H1 (cell line): ENCODE data around the gene CYB561A3. TPM values are rescaled to one million over a fixed set of nuclear protein-coding genes. Genes with fewer than 3 reads are reported as not detected.

Experiments
- CTCF ChIA-PET: fragments of 300-600 bp; sonication (Branson Sonifier 250); formaldehyde crosslinking; loops from one replicate; lab custom pipeline; 2021; ENCODE audit not compliant: partially characterized antibody; lab: Charles Lee
- POLR2A ChIA-PET: fragments of 300-600 bp; sonication (Branson Sonifier 250); formaldehyde crosslinking; loops from one replicate; lab custom pipeline; 2021; ENCODE audit warnings: inconsistent platforms; ENCODE audit not compliant: partially characterized antibody; lab: Charles Lee
- DNase-seq, 2 experiments: peaks; one replicate each; pipeline versions ENCODE4 v3.0.0 to v3.0.0-alpha.2; 2010 to 2022; ENCODE audit warnings: low spot score in 2 of 2, low read depth in 1 of 2, mixed read lengths in 1 of 2
- FAIRE-seq: peaks from 2 replicates; lab custom pipeline; 2011; peaks lifted over from hg19 to GRCh38; lab: Jason Lieb, UNC
- H2AFZ ChIP-seq: 2 replicates; pipeline ENCODE4 v1.8.1; 2012; ENCODE audit warnings: low read length, inconsistent platforms
- H2AK5ac ChIP-seq: 2 replicates; pipeline ENCODE4 v1.6.1; 2013; ENCODE audit warnings: low read depth, low read length
- H2BK120ac ChIP-seq: replicated peaks from 2 replicates; pipeline ENCODE3; 2013; ENCODE audit warnings: low read depth, low read length, inconsistent platforms
- H2BK12ac ChIP-seq: 2 replicates; pipeline ENCODE4 v1.6.1; 2013; ENCODE audit warnings: low read depth, low read length
- H2BK15ac ChIP-seq: 2 replicates; pipeline ENCODE4 v1.6.1; 2013; ENCODE audit warnings: low read length
- H2BK20ac ChIP-seq: 2 replicates; pipeline ENCODE4 v1.6.1; 2013; ENCODE audit warnings: low read length
- H2BK5ac ChIP-seq: 2 replicates; pipeline ENCODE4 v1.6.1; 2013; ENCODE audit warnings: low read depth, low read length
- H3K14ac ChIP-seq: 2 replicates; pipeline ENCODE4 v1.6.1; 2013; ENCODE audit warnings: inconsistent platforms; ENCODE audit not compliant: insufficient read length
- H3K18ac ChIP-seq: 2 replicates; pipeline ENCODE4 v1.6.1; 2013; ENCODE audit warnings: low read length; ENCODE audit errors: extremely low read depth
- H3K23ac ChIP-seq: 2 replicates; pipeline ENCODE4 v1.6.1; 2013; ENCODE audit warnings: inconsistent platforms; ENCODE audit not compliant: insufficient read length
- H3K23me2 ChIP-seq: 2 replicates; pipeline ENCODE4 v1.6.1; 2013; ENCODE audit warnings: low read depth, low read length
- H3K27ac ChIP-seq: 2 replicates; pipeline ENCODE4 v1.6.1; 2011; ENCODE audit warnings: low read depth, low read length, inconsistent platforms
- H3K27me3 ChIP-seq, 4 experiments: replicated peaks in 1 of 4; 1 replicate in 1 of 4; 2 replicates in 3 of 4; pipeline versions ENCODE4 v1.6.1 to v1.8.1; 2011 to 2013; ENCODE audit warnings: low read length in 3 of 4, mild to moderate bottlenecking in 3 of 4, inconsistent platforms in 2 of 4, mixed read lengths in 2 of 4, moderate library complexity in 1 of 4; ENCODE audit not compliant: control insufficient read depth in 3 of 4, insufficient read depth in 3 of 4; ENCODE audit errors: extremely low read depth in 1 of 4
- H3K36me3 ChIP-seq, 4 experiments: 2 replicates each; pipeline versions ENCODE4 v1.6.1 to v1.8.1; 2011 to 2013; ENCODE audit warnings: mild to moderate bottlenecking in 4 of 4, low read length in 3 of 4, moderate library complexity in 2 of 4, control low read depth in 1 of 4, inconsistent platforms in 1 of 4; ENCODE audit not compliant: insufficient read depth in 4 of 4, control insufficient read depth in 2 of 4
- H3K4ac ChIP-seq: replicated peaks from 2 replicates; pipeline ENCODE3; 2013; ENCODE audit warnings: low read length, low read depth, mixed read lengths, inconsistent platforms; ENCODE audit not compliant: insufficient read length
- H3K4me1 ChIP-seq, 4 experiments: replicated peaks in 1 of 4; 1 replicate in 1 of 4; 2 replicates in 3 of 4; pipeline versions ENCODE4 v1.6.1 to v1.8.1; 2011 to 2013; ENCODE audit warnings: low read length in 3 of 4, inconsistent platforms in 2 of 4, mixed read lengths in 1 of 4; ENCODE audit not compliant: insufficient read depth in 4 of 4, control insufficient read depth in 3 of 4
- H3K4me2 ChIP-seq, 2 experiments: 2 replicates each; pipeline versions ENCODE4 v1.6.1 to v1.8.1; 2011 to 2013; ENCODE audit warnings: low read depth in 2 of 2, low read length in 2 of 2, control low read depth in 1 of 2, inconsistent platforms in 1 of 2, mild to moderate bottlenecking in 1 of 2; ENCODE audit not compliant: insufficient read depth in 1 of 2
- H3K4me3 ChIP-seq, 4 experiments: fragments of 200-600, 300-600 bp in 1 of 4; sonication (generic), shearing (Covaris generic), sonication (Bioruptor Twin) in 1 of 4; 2 replicates each; pipeline versions ENCODE4 v1.5.1 to v1.8.1; 2011 to 2016; ENCODE audit warnings: low read length in 4 of 4, low read depth in 3 of 4, control low read depth in 2 of 4, inconsistent platforms in 2 of 4, mild to moderate bottlenecking in 2 of 4, mixed read lengths in 1 of 4, moderate library complexity in 1 of 4; ENCODE audit not compliant: insufficient read depth in 2 of 4; ENCODE audit errors: extremely low read depth in 1 of 4
- H3K56ac ChIP-seq: replicated peaks from 2 replicates; pipeline ENCODE3; 2013; ENCODE audit warnings: low read depth, mild to moderate bottlenecking, mixed read lengths, low read length, inconsistent platforms; ENCODE audit not compliant: insufficient read length
- H3K79me1 ChIP-seq: 2 replicates; pipeline ENCODE4 v1.6.1; 2013; ENCODE audit warnings: low read depth, low read length, control low read depth
- H3K79me2 ChIP-seq, 2 experiments: 2 replicates each; pipeline versions ENCODE4 v1.6.1 to v1.8.1; 2012 to 2013; ENCODE audit warnings: low read length in 2 of 2, mild to moderate bottlenecking in 2 of 2, inconsistent platforms in 1 of 2; ENCODE audit not compliant: insufficient read depth in 2 of 2, control insufficient read depth in 1 of 2
- H3K9ac ChIP-seq, 4 experiments: replicated peaks in 1 of 4; 1 replicate in 1 of 4; 2 replicates in 3 of 4; pipeline versions ENCODE4 v1.6.1 to v1.8.1; 2011 to 2013; ENCODE audit warnings: low read depth in 3 of 4, low read length in 3 of 4, control low read depth in 2 of 4, mild to moderate bottlenecking in 2 of 4, moderate library complexity in 2 of 4, inconsistent platforms in 1 of 4; ENCODE audit errors: extremely low read depth in 1 of 4
- H3K9me3 ChIP-seq, 2 experiments: 2 replicates each; pipeline versions ENCODE4 v1.6.1 to v1.8.1; 2012 to 2013; ENCODE audit warnings: mild to moderate bottlenecking in 2 of 2, moderate library complexity in 2 of 2, control low read depth in 1 of 2, inconsistent platforms in 1 of 2, low read depth in 1 of 2, low read length in 1 of 2, mixed read lengths in 1 of 2; ENCODE audit not compliant: insufficient read depth in 2 of 2
- H4K20me1 ChIP-seq, 2 experiments: replicated peaks in 1 of 2; 2 replicates each; pipeline versions ENCODE3 to v1.8.1; 2011 to 2013; ENCODE audit warnings: inconsistent platforms in 2 of 2, low read length in 2 of 2, mild to moderate bottlenecking in 1 of 2; ENCODE audit not compliant: insufficient read depth in 2 of 2, control insufficient read depth in 1 of 2
- H4K5ac ChIP-seq: 2 replicates; pipeline ENCODE4 v1.6.1; 2013; ENCODE audit warnings: low read length, low read depth, mixed read lengths, inconsistent platforms; ENCODE audit not compliant: insufficient read length
- H4K8ac ChIP-seq: 2 replicates; pipeline ENCODE4 v1.8.0; 2013; ENCODE audit warnings: mild to moderate bottlenecking, moderate library complexity, low read length, inconsistent platforms; ENCODE audit not compliant: insufficient read depth; ENCODE audit errors: extremely low read depth
- H4K91ac ChIP-seq: replicated peaks from 2 replicates; pipeline ENCODE3; 2013; ENCODE audit warnings: low read length, mixed read lengths, inconsistent platforms; ENCODE audit not compliant: insufficient read length
- ASH2L ChIP-seq: fragments of 200-600, 300-600 bp; sonication (generic); IDR thresholded peaks from one replicate; pipeline ENCODE4 v1.7.1; 2017; ENCODE audit warnings: low read length
- EZH2 ChIP-seq: fragments of 200-600 bp; sonication (generic); IDR thresholded peaks from 2 replicates; pipeline ENCODE4 v1.7.1; 2012; ENCODE audit warnings: low read depth, mild to moderate bottlenecking, moderate library complexity, low read length, inconsistent platforms; ENCODE audit not compliant: severe bottlenecking
- FOSL1 ChIP-seq: IDR thresholded peaks from 2 replicates; pipeline ENCODE4 v1.6.1; 2011; ENCODE audit warnings: mild to moderate bottlenecking, low read depth, low read length, moderate library complexity; ENCODE audit not compliant: insufficient read depth
- GTF2F1 ChIP-seq: IDR thresholded peaks from 2 replicates; pipeline ENCODE4 v1.6.1; 2012; ENCODE audit warnings: low read depth, low read length, improper control_type of control experiment, borderline replicate concordance
- JUN ChIP-seq: IDR thresholded peaks from 2 replicates; pipeline ENCODE4 v1.6.1; 2011; ENCODE audit warnings: low read depth, mild to moderate bottlenecking, improper control_type of control experiment, low read length
- JUND ChIP-seq: IDR thresholded peaks from 2 replicates; pipeline ENCODE4 v1.6.1; 2011; ENCODE audit warnings: mild to moderate bottlenecking, improper control_type of control experiment, low read length
- KDM4A ChIP-seq: IDR thresholded peaks from one replicate; pipeline ENCODE4 v1.7.1; 2012; ENCODE audit warnings: low read depth, mild to moderate bottlenecking, moderate library complexity, low read length, inconsistent platforms; ENCODE audit not compliant: severe bottlenecking
- KDM5A ChIP-seq: fragments of 200-600 bp; IDR thresholded peaks from 2 replicates; pipeline ENCODE4 v1.7.1; 2012; ENCODE audit warnings: mild to moderate bottlenecking, low read length, inconsistent platforms, mixed read lengths
- POU5F1 ChIP-seq: IDR thresholded peaks from 2 replicates; pipeline ENCODE4 v1.6.1; 2011; ENCODE audit warnings: low read depth, mild to moderate bottlenecking, low read length, moderate library complexity
- RFX5 ChIP-seq: IDR thresholded peaks from 2 replicates; pipeline ENCODE4 v1.6.1; 2011; ENCODE audit warnings: low read depth, low read length, improper control_type of control experiment, borderline replicate concordance
- TAF7 ChIP-seq: optimal IDR thresholded peaks from 2 replicates; pipeline ENCODE3; 2011; ENCODE audit warnings: low read depth, mild to moderate bottlenecking, inconsistent platforms, low read length, moderate library complexity, borderline replicate concordance
- ZNF274 ChIP-seq: IDR thresholded peaks from 2 replicates; pipeline ENCODE4 v1.7.0; 2012; ENCODE audit warnings: low read length, borderline replicate concordance; ENCODE audit errors: extremely low read depth
- WGBS, 2 experiments: shearing (Covaris generic) in 1 of 2; methylation state at CpG; one replicate each; pipeline versions ENCODE4 v1.1.6 to v1.1.7; 2013 to 2015; ENCODE audit warnings: low lambda C conversion rate in 2 of 2, mixed read lengths in 2 of 2, inconsistent platforms in 1 of 2, low coverage in 1 of 2, missing lambda C conversion rate in 1 of 2; ENCODE audit not compliant: insufficient replicate concordance in 2 of 2, insufficient coverage in 1 of 2, insufficient read length in 1 of 2; ENCODE audit errors: extremely low coverage in 1 of 2, missing lambda C conversion rate in 1 of 2; 5-methylcytosine and 5-hydroxymethylcytosine counted together
- polyA plus RNA-seq, 7 experiments: library from polyadenylated mRNA; depleted of rRNA in 3 of 7; stranded (reverse) in 5 of 7; unstranded in 2 of 7; fragments of >200 nt in 5 of 7; fragments of 200-250 nt in 2 of 7; gene quantifications; 1 replicate in 5 of 7; 2 replicates in 1 of 7; 4 replicates in 1 of 7; pipeline versions ENCODE4 v1.2.1 to v1.2.3, GENCODE V29; 2011 to 2013; ENCODE audit warnings: missing spikeins in 2 of 7, mixed read lengths in 2 of 7
- total RNA-seq: library from RNA; stranded (reverse); fragmentation: NEBNext Ultra II Directional; extraction: Animal tissue kit (Norgen Biotek cat#: 25700); gene quantifications from 2 replicates; pipeline ENCODE4 v1.2.1, GENCODE V29; 2021
- TF ChIP-seq, protein P1 (sequence below): IDR thresholded peaks from 2 replicates; pipeline ENCODE4 v1.6.1; 2011; ENCODE audit warnings: low read length, improper control_type of control experiment

Gene CYB561A3
- total and polyA plus RNA-seq, 2 of the 8 experiments (the other 6 are each of a cell fraction or from before 2014, with no cell fraction given), result 29.6 to 41.2 TPM

DNA sequence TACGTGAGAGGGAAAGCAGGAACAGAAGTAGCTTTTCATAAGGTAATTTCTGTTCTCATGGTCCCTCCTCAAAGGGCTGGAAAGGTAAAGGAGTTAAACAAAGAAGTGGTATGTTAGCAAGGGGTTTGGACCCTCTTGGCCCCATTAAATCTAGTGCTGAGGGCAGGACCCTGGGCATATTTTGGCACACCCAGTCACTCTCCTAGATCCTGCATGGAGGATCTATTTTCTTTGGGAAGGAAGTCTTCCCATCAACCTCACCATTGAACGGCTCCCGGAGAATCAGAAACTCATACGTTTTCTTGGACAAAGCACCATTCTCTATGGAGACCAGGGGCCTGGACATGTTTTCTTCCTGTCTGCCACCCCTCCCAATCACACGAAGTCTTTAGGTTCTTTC lies 42.4 kb upstream of the CYB561A3 start:
- H3K14ac ChIP-seq, result no peak overlapping the region
- H2AK5ac ChIP-seq, result no peak overlapping the region
- no peaks in the 10 kb centered on the region for H3K23me2 ChIP-seq
- POLR2A ChIA-PET, result interaction anchor here (1.1 to 5.4 kb wide), 5 partner anchors 12 to 92 kb away, joined by 3 to 60 read pairs (median 19); partner anchors contain the start of gene TMEM216
- no peaks in the 10 kb centered on the region; the same call in 1 of the 2 replicates for H3K79me1 ChIP-seq
- H4K5ac ChIP-seq, result no peak overlapping the region
- H3K36me3 ChIP-seq, result peaks cover 36 to 61% (median 56%) of the 10 kb centered on the region in 4 experiments
- H3K56ac ChIP-seq, result no peak overlapping the region
- H3K9ac ChIP-seq, result no peak overlapping the region
- no peak overlapping the region for H4K91ac ChIP-seq
- H3K27ac ChIP-seq, result no peak overlapping the region
- no peak overlapping the region for H2AFZ ChIP-seq
- 90% methylated on average over 5 of the region's 5 CpGs; no CpG with 5 or more reads in 1 of the 2 experiments for WGBS, 2 experiments
- H3K4me1 ChIP-seq, result no peaks in the 10 kb centered on the region
- CTCF ChIA-PET, result interaction anchor here (0.8 to 3.1 kb wide), 2 partner anchors 68 to 113 kb away, joined by 4 to 9 read pairs; no protein-coding TSS in a partner anchor
- H3K9me3 ChIP-seq, result no peaks in the 10 kb centered on the region
- no peak overlapping the region for H4K8ac ChIP-seq
- no peak overlapping the region for H2BK12ac ChIP-seq
- H2BK5ac ChIP-seq, result no peak overlapping the region
- H2BK15ac ChIP-seq, result no peak overlapping the region
- no peak overlapping the region for H3K23ac ChIP-seq
- FAIRE-seq (no peak), DNase-seq (no peak)
- no peak overlapping the region for H3K18ac ChIP-seq
- H3K4me3 ChIP-seq, result no peak overlapping the region
- H4K20me1 ChIP-seq, result peaks cover 0 to 8% of the 10 kb centered on the region in 2 experiments
- H3K4me2 ChIP-seq, result no peak overlapping the region
- H2BK20ac ChIP-seq, result no peak overlapping the region
- H3K79me2 ChIP-seq, result no peaks in the 10 kb centered on the region
- H2BK120ac ChIP-seq, result no peak overlapping the region
- no peaks in the 10 kb centered on the region for H3K27me3 ChIP-seq
- no peak overlapping the region for H3K4ac ChIP-seq
- TF ChIP-seq FOSL1, result no peak
- TF ChIP-seq, protein P1, sequence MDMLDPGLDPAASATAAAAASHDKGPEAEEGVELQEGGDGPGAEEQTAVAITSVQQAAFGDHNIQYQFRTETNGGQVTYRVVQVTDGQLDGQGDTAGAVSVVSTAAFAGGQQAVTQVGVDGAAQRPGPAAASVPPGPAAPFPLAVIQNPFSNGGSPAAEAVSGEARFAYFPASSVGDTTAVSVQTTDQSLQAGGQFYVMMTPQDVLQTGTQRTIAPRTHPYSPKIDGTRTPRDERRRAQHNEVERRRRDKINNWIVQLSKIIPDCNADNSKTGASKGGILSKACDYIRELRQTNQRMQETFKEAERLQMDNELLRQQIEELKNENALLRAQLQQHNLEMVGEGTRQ, result no peak
- no peak for TF ChIP-seq JUND
- TF ChIP-seq TAF7, result no peak
- no peak for TF ChIP-seq KDM5A
- TF ChIP-seq POU5F1, result no peak
- TF ChIP-seq RFX5, result no peak
- TF ChIP-seq ZNF274, result no peak
- no peak for TF ChIP-seq EZH2
- no peak for TF ChIP-seq GTF2F1
- no peak for TF ChIP-seq JUN
- TF ChIP-seq KDM4A, result no peak
- no peak for TF ChIP-seq ASH2L
